Mesenchymal stem cell (in vitro differentiated cells and primary cell): ENCODE results near the gene GPR31.

Source experiments
- DNase-seq: peaks from one replicate; pipeline ENCODE4 v3.0.0-alpha.2; 2013
- H2AFZ ChIP-seq: one replicate; pipeline ENCODE4 v1.6.1; 2013; ENCODE audit warnings: low read depth, mild to moderate bottlenecking, control low read depth, inconsistent platforms, low read length, moderate library complexity
- H2AK5ac ChIP-seq: 2 replicates; pipeline ENCODE4 v1.6.1; 2013; ENCODE audit warnings: low read length, moderate library complexity, mild to moderate bottlenecking, inconsistent platforms; ENCODE audit not compliant: severe bottlenecking
- H2BK120ac ChIP-seq: one replicate; pipeline ENCODE4 v1.6.1; 2013; ENCODE audit warnings: low read depth, mild to moderate bottlenecking, inconsistent platforms, low read length, moderate library complexity
- H2BK12ac ChIP-seq, 2 experiments: one replicate each; pipeline ENCODE4 v1.6.1; 2013; ENCODE audit warnings: inconsistent platforms in 2 of 2, low read length in 2 of 2, mild to moderate bottlenecking in 2 of 2, moderate library complexity in 2 of 2, control low read depth in 1 of 2
- H2BK15ac ChIP-seq: one replicate; pipeline ENCODE4 v1.6.1; 2013; ENCODE audit warnings: mild to moderate bottlenecking, low read depth, inconsistent platforms; ENCODE audit not compliant: poor library complexity, severe bottlenecking
- H2BK5ac ChIP-seq: 2 replicates; pipeline ENCODE4 v1.6.1; 2013; ENCODE audit warnings: low read depth, mild to moderate bottlenecking, low read length, control low read depth, inconsistent platforms; ENCODE audit not compliant: poor library complexity, severe bottlenecking
- H3K14ac ChIP-seq, 2 experiments: one replicate each; pipeline ENCODE4 v1.6.1; 2013; ENCODE audit warnings: inconsistent platforms in 2 of 2, low read length in 2 of 2, control low read depth in 1 of 2, mild to moderate bottlenecking in 1 of 2, moderate library complexity in 1 of 2
- H3K18ac ChIP-seq, 2 experiments: one replicate each; pipeline ENCODE4 v1.6.1; 2013; ENCODE audit warnings: inconsistent platforms in 2 of 2, low read length in 2 of 2, control low read depth in 1 of 2, low read depth in 1 of 2, mild to moderate bottlenecking in 1 of 2
- H3K23ac ChIP-seq, 2 experiments: one replicate each; pipeline ENCODE4 v1.6.1; 2013; ENCODE audit warnings: inconsistent platforms in 2 of 2, low read length in 2 of 2, mild to moderate bottlenecking in 2 of 2, moderate library complexity in 2 of 2, control low read depth in 1 of 2
- H3K27ac ChIP-seq: 2 replicates; pipeline ENCODE4 v1.5.1; 2013; ENCODE audit warnings: mild to moderate bottlenecking, moderate library complexity, low read length, control low read depth, inconsistent platforms; ENCODE audit not compliant: poor library complexity, severe bottlenecking
- H3K27me3 ChIP-seq, 2 experiments: 2 replicates each; pipeline versions ENCODE4 v1.6.1 to v1.7.0; 2013; ENCODE audit warnings: low read length in 2 of 2, mild to moderate bottlenecking in 2 of 2, moderate library complexity in 2 of 2, control low read depth in 1 of 2, inconsistent platforms in 1 of 2; ENCODE audit not compliant: control insufficient read depth in 1 of 2, insufficient read depth in 1 of 2
- H3K36me3 ChIP-seq, 2 experiments: 2 replicates each; pipeline versions ENCODE4 v1.6.1 to v1.7.0; 2013; ENCODE audit warnings: low read length in 2 of 2, control low read depth in 1 of 2, inconsistent platforms in 1 of 2, low read depth in 1 of 2, mild to moderate bottlenecking in 1 of 2; ENCODE audit not compliant: insufficient read depth in 2 of 2, control insufficient read depth in 1 of 2
- H3K4ac ChIP-seq, 2 experiments: one replicate each; pipeline ENCODE4 v1.6.1; 2013; ENCODE audit warnings: inconsistent platforms in 2 of 2, low read length in 2 of 2, mild to moderate bottlenecking in 2 of 2, moderate library complexity in 2 of 2, control low read depth in 1 of 2, low read depth in 1 of 2
- H3K4me1 ChIP-seq: 2 replicates; pipeline ENCODE4 v1.6.1; 2013; ENCODE audit warnings: low read depth, low read length, control low read depth; ENCODE audit not compliant: control insufficient read depth, insufficient read depth
- H3K4me2 ChIP-seq: 2 replicates; pipeline ENCODE4 v1.6.1; 2013; ENCODE audit warnings: low read length, mild to moderate bottlenecking, inconsistent platforms; ENCODE audit not compliant: poor library complexity, severe bottlenecking
- H3K4me3 ChIP-seq, 2 experiments: 2 replicates each; pipeline versions ENCODE4 v1.5.1 to v1.7.0; 2013; ENCODE audit warnings: low read length in 2 of 2, mild to moderate bottlenecking in 2 of 2, control low read depth in 1 of 2, low read depth in 1 of 2; ENCODE audit not compliant: insufficient read depth in 1 of 2
- H3K79me1 ChIP-seq: replicated peaks from 2 replicates; pipeline ENCODE4 v1.6.1; 2013; ENCODE audit warnings: mild to moderate bottlenecking, control low read depth, low read length, inconsistent platforms; ENCODE audit not compliant: poor library complexity, severe bottlenecking
- H3K9ac ChIP-seq: 2 replicates; pipeline ENCODE4 v1.7.0; 2013; ENCODE audit warnings: mild to moderate bottlenecking, low read length, moderate library complexity
- H3K9me3 ChIP-seq: 2 replicates; pipeline ENCODE4 v1.7.0; 2013; ENCODE audit warnings: mild to moderate bottlenecking, low read length; ENCODE audit not compliant: control insufficient read depth
- H4K8ac ChIP-seq: one replicate; pipeline ENCODE4 v1.6.1; 2013; ENCODE audit warnings: inconsistent platforms, mild to moderate bottlenecking, low read length, moderate library complexity
- H4K91ac ChIP-seq: one replicate; pipeline ENCODE4 v1.6.1; 2013; ENCODE audit warnings: mild to moderate bottlenecking, low read length, inconsistent platforms
- WGBS: methylation state at CpG from one replicate; pipeline ENCODE4 v1.1.7; 2013; ENCODE audit warnings: mixed read lengths; 5-methylcytosine and 5-hydroxymethylcytosine counted together

GPR31 gene

DNA sequence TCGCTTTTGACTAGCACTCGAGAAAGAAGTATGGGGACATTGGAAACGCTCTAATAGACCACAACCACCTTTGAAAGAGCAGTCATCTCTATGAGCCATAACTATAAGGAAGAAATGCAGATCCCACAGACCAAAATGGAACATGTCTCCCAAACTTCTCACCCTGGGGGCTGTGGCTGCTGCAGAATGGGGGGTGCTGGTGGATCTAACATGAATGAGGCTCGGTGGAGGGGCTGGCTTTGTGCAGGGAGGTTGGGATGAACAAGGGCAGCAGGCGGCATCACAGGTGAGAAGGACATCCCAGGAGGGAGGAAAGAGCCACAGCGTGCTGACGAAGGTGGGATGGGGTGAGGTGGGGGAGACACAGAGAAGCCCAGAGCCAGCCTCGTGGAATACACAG, 45.4 kb downstream of the GPR31 start:
- no peaks in the 10 kb centered on the region for H3K4me1 ChIP-seq
- no peak overlapping the region for H3K27ac ChIP-seq
- peaks cover 4 to 29% of the 10 kb centered on the region in 2 experiments for H3K27me3 ChIP-seq
- no peak overlapping the region for H2BK12ac ChIP-seq
- H4K8ac ChIP-seq = no peak overlapping the region
- no peak overlapping the region for H3K23ac ChIP-seq
- no peak overlapping the region for H3K14ac ChIP-seq
- H3K18ac ChIP-seq = no peak overlapping the region
- H3K79me1 ChIP-seq = no peaks in the 10 kb centered on the region
- no peak overlapping the region for H3K4me3 ChIP-seq
- H3K36me3 ChIP-seq = no peaks in the 10 kb centered on the region
- no peak overlapping the region for H3K4ac ChIP-seq
- H4K91ac ChIP-seq = no peak overlapping the region
- no peak overlapping the region for H2BK15ac ChIP-seq
- DNase-seq = no peak
- H3K9ac ChIP-seq = no peak overlapping the region
- no peak overlapping the region for H3K4me2 ChIP-seq
- 84% methylated on average over 8 of the region's 8 CpGs for WGBS
- H2BK5ac ChIP-seq = no peak overlapping the region
- no peak overlapping the region for H2BK120ac ChIP-seq
- no peaks in the 10 kb centered on the region for H3K9me3 ChIP-seq
- H2AK5ac ChIP-seq = no peak overlapping the region
- H2AFZ ChIP-seq = no peak overlapping the region

DNA sequence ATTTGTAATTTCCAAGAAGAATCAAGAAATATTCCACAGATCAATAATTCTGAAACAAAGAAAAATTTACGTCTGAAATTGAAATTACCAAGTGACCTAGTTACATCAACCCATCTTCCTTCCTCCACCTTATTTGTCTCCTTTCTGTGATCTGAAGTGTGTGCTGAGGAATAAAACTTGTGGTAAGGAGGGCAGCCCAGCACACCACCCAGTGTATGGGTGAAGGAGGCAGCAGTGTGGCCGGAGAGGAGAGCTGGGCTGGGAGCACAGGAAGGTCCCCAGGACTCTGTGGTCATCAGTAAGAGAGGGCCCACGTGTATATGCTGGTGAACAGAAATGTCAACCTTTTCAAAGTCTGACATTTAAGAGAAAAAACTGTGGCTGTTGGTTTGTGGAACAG, 46.2 kb downstream of the GPR31 start:
- Histone ChIP-seq H4K91ac (no peak overlapping the region), H3K9me3 (no peaks in the 10 kb centered on the region), H3K4me1 (no peaks in the 10 kb centered on the region), H3K4ac (no peak overlapping the region), H3K4me3 (no peak overlapping the region), H3K27me3 (peaks cover 4 to 24% of the 10 kb centered on the region in 2 experiments), H3K23ac (no peak overlapping the region), H2BK5ac (no peak overlapping the region), H2AFZ (no peak overlapping the region), H2AK5ac (no peak overlapping the region), H3K27ac (no peak overlapping the region), H3K36me3 (no peaks in the 10 kb centered on the region), H3K18ac (no peak overlapping the region), H2BK15ac (no peak overlapping the region), H2BK120ac (no peak overlapping the region), H3K14ac (no peak overlapping the region), H3K4me2 (no peak overlapping the region), H3K79me1 (no peaks in the 10 kb centered on the region), H4K8ac (no peak overlapping the region), H3K9ac (no peak overlapping the region), H2BK12ac (no peak overlapping the region)
- 77% methylated on average over 2 of the region's 3 CpGs for WGBS
- DNase-seq = no peak

DNA sequence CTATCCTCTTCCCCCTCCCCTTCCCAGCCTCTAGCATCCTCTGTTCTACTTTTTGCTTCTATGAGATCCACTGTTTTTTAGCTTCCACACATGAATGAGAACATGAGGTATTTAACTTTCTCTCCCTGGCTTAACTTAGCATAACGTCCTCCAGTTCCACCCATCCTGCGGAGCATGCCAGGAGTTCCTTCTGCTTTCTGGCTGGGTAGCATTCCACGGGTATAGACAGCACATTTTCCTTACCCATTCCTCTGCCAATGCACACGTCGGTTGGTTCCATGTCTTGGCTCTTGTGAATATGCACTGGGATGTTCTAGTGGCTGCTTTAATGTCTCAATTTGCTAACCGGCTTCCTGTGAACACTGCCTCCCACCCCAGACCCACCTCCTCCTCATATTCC, 48.1 kb downstream of the GPR31 start:
- Histone ChIP-seq H2BK120ac (no peak overlapping the region), H3K4me3 (no peak overlapping the region), H3K4me1 (no peaks in the 10 kb centered on the region), H3K9ac (no peak overlapping the region), H4K91ac (no peak overlapping the region), H3K27me3 (peaks cover 4 to 8% of the 10 kb centered on the region in 2 experiments), H3K27ac (no peak overlapping the region), H3K23ac (no peak overlapping the region), H3K9me3 (peaks cover 3% of the 10 kb centered on the region), H2BK15ac (no peak overlapping the region), H3K79me1 (no peaks in the 10 kb centered on the region), H3K4ac (no peak overlapping the region), H3K14ac (no peak overlapping the region), H2BK5ac (no peak overlapping the region), H2AFZ (no peak overlapping the region), H2BK12ac (no peak overlapping the region), H4K8ac (no peak overlapping the region), H3K4me2 (no peak overlapping the region), H3K18ac (no peak overlapping the region), H2AK5ac (no peak overlapping the region), H3K36me3 (no peaks in the 10 kb centered on the region)
- 83% methylated on average over 6 of the region's 6 CpGs for WGBS
- DNase-seq = no peak

DNA sequence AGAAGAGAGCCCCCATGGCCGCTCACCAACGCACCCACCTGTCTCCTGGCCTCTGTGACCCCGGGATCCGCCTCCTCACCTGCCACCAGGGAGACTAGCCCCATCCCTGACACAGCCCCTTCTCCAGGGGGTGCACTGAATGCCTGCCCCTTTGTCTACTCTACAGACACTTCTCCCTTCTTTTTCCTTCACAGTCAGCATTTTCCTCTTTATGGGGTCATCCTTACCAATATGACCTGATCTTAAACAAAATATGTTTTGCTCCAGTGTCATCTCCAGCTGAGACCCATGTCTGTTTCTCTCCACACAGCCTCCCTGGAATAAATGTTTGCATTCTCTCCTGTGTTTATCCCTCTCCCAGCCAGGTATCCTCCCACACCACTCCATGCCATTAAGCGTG, 49.5 kb downstream of the GPR31 start:
- no peak overlapping the region for H3K18ac ChIP-seq

More for the DNA sequence above, 49.5 kb downstream of the GPR31 start:
- Histone ChIP-seq H4K91ac (no peak overlapping the region), H3K27ac (no peak overlapping the region), H2AFZ (no peak overlapping the region), H3K4me1 (no peaks in the 10 kb centered on the region), H2BK15ac (no peak overlapping the region), H3K4ac (no peak overlapping the region), H3K14ac (no peak overlapping the region), H3K36me3 (no peaks in the 10 kb centered on the region), H2BK12ac (no peak overlapping the region), H3K27me3 (peaks cover 3% of the 10 kb centered on the region in 2 experiments), H3K9ac (no peak overlapping the region), H2AK5ac (no peak overlapping the region), H3K9me3 (peaks cover 3% of the 10 kb centered on the region), H3K4me2 (no peak overlapping the region), H4K8ac (no peak overlapping the region), H3K23ac (no peak overlapping the region), H2BK120ac (no peak overlapping the region), H3K4me3 (no peak overlapping the region), H3K79me1 (no peaks in the 10 kb centered on the region), H2BK5ac (no peak overlapping the region)
- DNase-seq = no peak
- 85% methylated on average over 5 of the region's 5 CpGs for WGBS
